Testis (tissue), 3 donors: ENCODE data around the gene JCAD. TPM values are rescaled to one million over a fixed set of nuclear protein-coding genes. Genes with fewer than 3 reads are reported as not detected.

Experiments
- DNase-seq: peaks from one replicate; pipeline ENCODE4 v3.0.0-alpha.2; 2019
- H3K27ac ChIP-seq, 2 donors: fragments of 200-600 bp; sonication (generic); one replicate each; pipeline ENCODE4 v1.5.1; 2019
- H3K27me3 ChIP-seq: fragments of 200-600 bp; sonication (generic); one replicate; pipeline ENCODE4 v1.5.1; 2019
- H3K36me3 ChIP-seq: fragments of 200-600 bp; sonication (generic); one replicate; pipeline ENCODE4 v1.5.1; 2017; ENCODE audit warnings: low read depth; ENCODE audit errors: missing control alignments
- H3K4me1 ChIP-seq: fragments of 200-600 bp; sonication (generic); one replicate; pipeline ENCODE4 v1.5.1; 2019
- H3K4me3 ChIP-seq, 2 donors: fragments of 200-600 bp; sonication (generic); one replicate each; pipeline ENCODE4 v1.5.1; 2017 to 2019
- H3K9me3 ChIP-seq: fragments of 200-600 bp; sonication (generic); one replicate; pipeline ENCODE4 v1.5.1; 2017
- POLR2A ChIP-seq: fragments of 450-650 bp; IDR thresholded peaks from one replicate; pipeline ENCODE4 v1.6.1; 2017; ENCODE audit warnings: antibody characterized with exemption, mild to moderate bottlenecking, moderate library complexity
- WGBS, 2 donors: methylation state at CpG; one replicate each; pipeline ENCODE4 v1.1.5; 2018; 5-methylcytosine and 5-hydroxymethylcytosine counted together
- intact Hi-C: fragments of 100-400 bp; cut with DNase I; formaldehyde crosslinking; loops from one replicate; pipeline ENCODE4 v1.15.1; 2023; ENCODE audit warnings: low total_unique reads
- polyA plus RNA-seq: library from polyadenylated mRNA; stranded (reverse); fragments of 350-450 nt; fragmentation: Illumina TruSeq; extraction: RNeasy Lipid Tissue Mini Kit (QIAGEN cat#74804); gene quantifications from one replicate; pipeline ENCODE4 v1.2.3, GENCODE V29; 2014; ENCODE audit warnings: low read depth, low replicate concordance; ENCODE audit not compliant: insufficient read depth
- total RNA-seq, 2 donors: library from RNA; depleted of rRNA; stranded (reverse); fragments of >200 nt; gene quantifications; one replicate each; pipeline ENCODE4 v1.2.3, GENCODE V29; 2016
- TF ChIP-seq, protein P1 (sequence below), 3 experiments: fragments of 450-650 bp in 2 of 3; fragments of 200-600 bp in 1 of 3; sonication (generic) in 1 of 3; IDR thresholded peaks; one replicate each; pipeline ENCODE4 v1.5.1; 2016 to 2019; ENCODE audit warnings: antibody characterized with exemption in 3 of 3, mild to moderate bottlenecking in 2 of 3, moderate library complexity in 1 of 3

The JCAD gene
- total and polyA plus RNA-seq, 3 donors from 2014 or later = 57.4 to 133 (median 109) TPM

DNA sequence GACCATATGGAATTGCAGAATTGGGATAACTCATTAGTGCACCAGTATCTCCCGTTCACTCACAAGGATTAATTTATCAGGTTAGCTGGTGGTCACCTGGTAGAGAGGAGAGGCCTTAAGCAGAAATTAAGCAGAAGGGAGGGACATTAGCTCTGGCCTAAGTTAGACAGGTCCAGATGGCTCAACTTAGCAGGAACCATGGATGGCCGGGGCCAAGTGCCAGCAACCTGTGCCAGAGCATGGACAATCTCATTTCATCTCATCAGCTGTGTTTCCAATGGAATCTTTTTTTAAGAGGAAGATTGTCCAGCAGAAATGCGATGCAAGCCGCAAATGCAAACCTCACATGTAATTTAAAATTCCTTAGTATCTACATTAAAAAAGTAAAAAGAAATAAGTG lies 82.2 kb downstream of the JCAD start:
- no peaks in the 10 kb centered on the region for H3K36me3 ChIP-seq
- no peak for TF ChIP-seq POLR2A
- no peaks in the 10 kb centered on the region for H3K27me3 ChIP-seq
- intact Hi-C loops = no loop called here
- no peak for DNase-seq
- H3K9me3 ChIP-seq = no peaks in the 10 kb centered on the region
- no peak overlapping the region for H3K27ac ChIP-seq
- H3K4me3 ChIP-seq = no peak overlapping the region
- H3K4me1 ChIP-seq = peaks cover 17% of the 10 kb centered on the region
- 71 to 87% methylated on average over 4 of the region's 4 CpGs for WGBS, 2 donors

DNA sequence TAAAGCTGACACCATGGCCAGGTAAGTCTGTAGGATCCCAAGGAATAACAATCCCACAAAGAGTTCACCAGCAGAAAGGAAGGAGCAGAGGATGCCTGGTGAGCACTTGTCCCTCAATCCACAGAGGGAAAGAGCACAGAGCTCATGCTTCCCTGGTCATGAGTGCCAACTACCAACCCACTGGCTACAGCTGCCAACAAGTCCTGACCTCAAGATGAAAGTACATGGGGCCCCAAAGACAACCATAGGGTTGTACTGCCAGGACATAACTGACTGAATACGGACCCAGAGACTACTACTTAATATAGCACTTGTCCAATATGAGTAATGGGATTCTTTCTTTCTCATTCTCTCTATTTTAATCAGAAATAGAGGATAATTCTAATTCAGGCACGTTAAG lies 83.3 kb downstream of the JCAD start:
- intact Hi-C loops = no loop called here
- H3K27ac ChIP-seq = no peak overlapping the region
- H3K4me1 ChIP-seq = peaks cover 17% of the 10 kb centered on the region
- DNase-seq = no peak
- no peaks in the 10 kb centered on the region for H3K36me3 ChIP-seq
- H3K27me3 ChIP-seq = no peaks in the 10 kb centered on the region
- WGBS, 2 donors = 63 to 70% methylated on average over 2 of the region's 2 CpGs
- H3K4me3 ChIP-seq = no peak overlapping the region
- TF ChIP-seq, protein P1, sequence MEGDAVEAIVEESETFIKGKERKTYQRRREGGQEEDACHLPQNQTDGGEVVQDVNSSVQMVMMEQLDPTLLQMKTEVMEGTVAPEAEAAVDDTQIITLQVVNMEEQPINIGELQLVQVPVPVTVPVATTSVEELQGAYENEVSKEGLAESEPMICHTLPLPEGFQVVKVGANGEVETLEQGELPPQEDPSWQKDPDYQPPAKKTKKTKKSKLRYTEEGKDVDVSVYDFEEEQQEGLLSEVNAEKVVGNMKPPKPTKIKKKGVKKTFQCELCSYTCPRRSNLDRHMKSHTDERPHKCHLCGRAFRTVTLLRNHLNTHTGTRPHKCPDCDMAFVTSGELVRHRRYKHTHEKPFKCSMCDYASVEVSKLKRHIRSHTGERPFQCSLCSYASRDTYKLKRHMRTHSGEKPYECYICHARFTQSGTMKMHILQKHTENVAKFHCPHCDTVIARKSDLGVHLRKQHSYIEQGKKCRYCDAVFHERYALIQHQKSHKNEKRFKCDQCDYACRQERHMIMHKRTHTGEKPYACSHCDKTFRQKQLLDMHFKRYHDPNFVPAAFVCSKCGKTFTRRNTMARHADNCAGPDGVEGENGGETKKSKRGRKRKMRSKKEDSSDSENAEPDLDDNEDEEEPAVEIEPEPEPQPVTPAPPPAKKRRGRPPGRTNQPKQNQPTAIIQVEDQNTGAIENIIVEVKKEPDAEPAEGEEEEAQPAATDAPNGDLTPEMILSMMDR (IDR thresholded peaks at IDR 0.05) = no peak
- no peak for TF ChIP-seq POLR2A
- no peaks in the 10 kb centered on the region for H3K9me3 ChIP-seq

DNA sequence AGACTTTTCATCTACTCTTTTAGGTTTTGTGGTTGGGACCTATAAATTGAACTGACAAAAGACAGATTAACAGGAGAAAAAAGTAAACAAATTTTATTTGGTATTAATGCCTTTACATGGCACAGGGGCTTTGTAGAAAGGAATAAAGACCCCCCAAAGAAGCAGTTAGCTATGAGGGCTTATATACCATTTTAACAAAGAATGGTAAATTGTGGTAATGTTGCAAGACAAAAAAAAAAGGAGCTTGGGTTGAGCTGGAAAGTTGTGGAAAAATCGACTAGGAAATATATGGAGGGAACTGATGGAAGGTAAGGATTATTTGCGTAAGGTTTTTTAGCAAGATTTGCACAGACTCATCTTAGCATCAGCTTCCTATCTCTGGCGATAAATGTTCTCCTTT lies 84.6 kb downstream of the JCAD start:
- TF ChIP-seq, protein P1 (IDR thresholded peaks at IDR 0.05) = no peak
- no peak for TF ChIP-seq POLR2A
- H3K4me3 ChIP-seq = no peak overlapping the region
- no peaks in the 10 kb centered on the region for H3K27me3 ChIP-seq
- WGBS, 2 donors = 71 to 77% methylated on average over 3 of the region's 3 CpGs
- DNase-seq = no peak
- H3K36me3 ChIP-seq = no peaks in the 10 kb centered on the region
- intact Hi-C loops = no loop called here
- no peak overlapping the region for H3K27ac ChIP-seq
- peaks cover 15% of the 10 kb centered on the region for H3K4me1 ChIP-seq
- H3K9me3 ChIP-seq = no peaks in the 10 kb centered on the region

DNA sequence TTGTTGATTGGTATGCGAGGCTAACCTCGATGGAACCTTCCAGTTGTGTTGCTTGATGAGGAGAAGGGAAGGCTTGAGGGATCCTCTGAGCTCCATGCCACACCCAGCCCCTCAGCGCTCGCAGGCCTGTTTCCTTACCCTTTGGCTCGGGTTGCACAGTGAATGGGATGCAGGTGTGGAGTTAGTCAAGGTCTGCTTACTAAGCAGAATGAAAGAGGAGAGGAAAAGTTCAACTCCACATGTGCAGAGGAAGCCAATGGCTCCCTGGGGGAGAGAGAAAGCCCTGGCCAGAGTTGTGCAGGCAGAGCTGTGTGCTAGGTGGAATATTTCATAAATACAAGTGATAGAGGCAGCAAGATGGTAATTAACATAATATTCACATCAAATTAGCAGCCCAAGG lies 85.5 kb downstream of the JCAD start:
- intact Hi-C loops = no loop called here
- Histone ChIP-seq H3K4me3 (no peak overlapping the region), H3K27me3 (no peaks in the 10 kb centered on the region), H3K36me3 (no peaks in the 10 kb centered on the region), H3K27ac (no peak overlapping the region), H3K4me1 (peaks cover 6% of the 10 kb centered on the region), H3K9me3 (no peaks in the 10 kb centered on the region)
- WGBS, 2 donors = 76 to 84% methylated on average over 5 of the region's 5 CpGs
- TF ChIP-seq, protein P1 (IDR thresholded peaks at IDR 0.05) = no peak
- TF ChIP-seq POLR2A = no peak
- DNase-seq = no peak

DNA sequence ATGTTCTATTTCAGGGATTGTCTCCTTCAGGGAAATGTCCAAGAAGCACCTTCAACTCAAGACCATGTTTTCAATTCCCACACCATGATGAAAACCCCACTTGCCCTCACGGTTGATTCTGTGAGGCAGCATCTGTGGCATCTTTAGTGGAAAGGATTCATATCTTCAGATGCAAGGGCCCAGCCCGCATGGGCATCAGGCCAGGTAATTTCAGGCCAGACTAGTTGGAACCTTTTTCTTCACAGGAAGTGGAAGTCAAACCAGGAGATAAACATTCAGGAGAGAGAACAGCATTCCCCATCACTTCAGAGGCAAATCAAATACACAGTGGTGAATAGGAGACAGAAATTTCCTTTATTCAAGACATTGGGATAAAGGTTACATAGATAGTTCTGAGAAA lies 88.8 kb downstream of the JCAD start:
- Histone ChIP-seq H3K4me3 (no peak overlapping the region), H3K9me3 (no peaks in the 10 kb centered on the region), H3K27ac (no peak overlapping the region), H3K27me3 (no peaks in the 10 kb centered on the region), H3K36me3 (no peaks in the 10 kb centered on the region), H3K4me1 (no peaks in the 10 kb centered on the region)
- intact Hi-C loops = no loop called here
- TF ChIP-seq, protein P1 (IDR thresholded peaks at IDR 0.05) = no peak
- TF ChIP-seq POLR2A = no peak
- no peak for DNase-seq
- 68 to 81% methylated on average over 2 of the region's 2 CpGs for WGBS, 2 donors
